Measurements from ENCODE around the gene ZIC1. TPM values are rescaled to one million over a fixed set of nuclear protein-coding genes. Genes with fewer than 3 reads are reported as not detected.

ZIC1 gene
- total and polyA plus RNA-seq, 2 experiments from 2014 or later = 0.21 to 0.95 TPM

GRCh38 chr3:147400111-147400510 is 9.1 kb upstream of the ZIC1 start:
- Histone ChIP-seq H3K9me2 (ENCODE audit: insufficient read depth) (peaks cover 6% of the 10 kb centered on the region; the same call in 1 of the 2 replicates), H3K4me1 (ENCODE audit: insufficient read depth) (peaks cover 77% of the 10 kb centered on the region), H3K27ac (ENCODE audit: low read depth) (no peak overlapping the region), H3K27me3 (ENCODE audit: insufficient read depth) (peaks cover 100% of the 10 kb centered on the region), H3K36me3 (ENCODE audit: insufficient read depth) (no peaks in the 10 kb centered on the region), H2AFZ (no peak overlapping the region), H3K4me3 (no peak overlapping the region), H3F3A (replicated peaks; ENCODE audit: low read depth) (peaks cover 39% of the 10 kb centered on the region), H3K79me2 (replicated peaks; ENCODE audit: insufficient read depth) (no peaks in the 10 kb centered on the region), H3K4me2 (no peak overlapping the region), H4K20me1 (replicated peaks; ENCODE audit: insufficient read depth) (peaks cover 2% of the 10 kb centered on the region; the same call in 1 of the 2 replicates)
- H3K4me3 Mint-ChIP-seq = no peak overlapping the region
- peaks cover 69% of the 10 kb centered on the region for H3K4me1 Mint-ChIP-seq
- no peaks in the 10 kb centered on the region for H3K36me3 Mint-ChIP-seq (ENCODE audit: low read depth)
- DNase-seq (ENCODE audit: low spot score) (no peak), ATAC-seq (no peak)
- H3K27me3 Mint-ChIP-seq (ENCODE audit: insufficient read depth, low read depth, poor library complexity) = peaks cover 99% of the 10 kb centered on the region
- no peaks in the 10 kb centered on the region; the same call in 1 of the 3 replicates for H3K9me3 Mint-ChIP-seq
- TF ChIP-seq EZH2 (IDR thresholded peaks at IDR 0.05; ENCODE audit: low read depth, unreplicated experiment) = no peak
- TF ChIP-seq, protein P1, sequence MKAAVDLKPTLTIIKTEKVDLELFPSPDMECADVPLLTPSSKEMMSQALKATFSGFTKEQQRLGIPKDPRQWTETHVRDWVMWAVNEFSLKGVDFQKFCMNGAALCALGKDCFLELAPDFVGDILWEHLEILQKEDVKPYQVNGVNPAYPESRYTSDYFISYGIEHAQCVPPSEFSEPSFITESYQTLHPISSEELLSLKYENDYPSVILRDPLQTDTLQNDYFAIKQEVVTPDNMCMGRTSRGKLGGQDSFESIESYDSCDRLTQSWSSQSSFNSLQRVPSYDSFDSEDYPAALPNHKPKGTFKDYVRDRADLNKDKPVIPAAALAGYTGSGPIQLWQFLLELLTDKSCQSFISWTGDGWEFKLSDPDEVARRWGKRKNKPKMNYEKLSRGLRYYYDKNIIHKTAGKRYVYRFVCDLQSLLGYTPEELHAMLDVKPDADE (IDR thresholded peaks at IDR 0.05) = no peak
- TF ChIP-seq JUNB (IDR thresholded peaks at IDR 0.05; ENCODE audit: unreplicated experiment) = no peak
- no peak for TF ChIP-seq CREB1 (CRISPR knock-in tag; IDR thresholded peaks at IDR 0.05; ENCODE audit: low read depth)
- TF ChIP-seq STAT1 (IDR thresholded peaks at IDR 0.05; ENCODE audit: unreplicated experiment) = no peak
- TF ChIP-seq ZNF331 (CRISPR knock-in tag; IDR thresholded peaks at IDR 0.05; ENCODE audit: low read depth) = no peak
- TF ChIP-seq, protein P2, sequence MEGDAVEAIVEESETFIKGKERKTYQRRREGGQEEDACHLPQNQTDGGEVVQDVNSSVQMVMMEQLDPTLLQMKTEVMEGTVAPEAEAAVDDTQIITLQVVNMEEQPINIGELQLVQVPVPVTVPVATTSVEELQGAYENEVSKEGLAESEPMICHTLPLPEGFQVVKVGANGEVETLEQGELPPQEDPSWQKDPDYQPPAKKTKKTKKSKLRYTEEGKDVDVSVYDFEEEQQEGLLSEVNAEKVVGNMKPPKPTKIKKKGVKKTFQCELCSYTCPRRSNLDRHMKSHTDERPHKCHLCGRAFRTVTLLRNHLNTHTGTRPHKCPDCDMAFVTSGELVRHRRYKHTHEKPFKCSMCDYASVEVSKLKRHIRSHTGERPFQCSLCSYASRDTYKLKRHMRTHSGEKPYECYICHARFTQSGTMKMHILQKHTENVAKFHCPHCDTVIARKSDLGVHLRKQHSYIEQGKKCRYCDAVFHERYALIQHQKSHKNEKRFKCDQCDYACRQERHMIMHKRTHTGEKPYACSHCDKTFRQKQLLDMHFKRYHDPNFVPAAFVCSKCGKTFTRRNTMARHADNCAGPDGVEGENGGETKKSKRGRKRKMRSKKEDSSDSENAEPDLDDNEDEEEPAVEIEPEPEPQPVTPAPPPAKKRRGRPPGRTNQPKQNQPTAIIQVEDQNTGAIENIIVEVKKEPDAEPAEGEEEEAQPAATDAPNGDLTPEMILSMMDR (conservative IDR thresholded peaks at IDR 0.05; ENCODE audit: low read depth in 2 of 2) = no peak
- TF ChIP-seq REST (IDR thresholded peaks at IDR 0.05; ENCODE audit: unreplicated experiment) = no peak
- TF ChIP-seq, protein P3, sequence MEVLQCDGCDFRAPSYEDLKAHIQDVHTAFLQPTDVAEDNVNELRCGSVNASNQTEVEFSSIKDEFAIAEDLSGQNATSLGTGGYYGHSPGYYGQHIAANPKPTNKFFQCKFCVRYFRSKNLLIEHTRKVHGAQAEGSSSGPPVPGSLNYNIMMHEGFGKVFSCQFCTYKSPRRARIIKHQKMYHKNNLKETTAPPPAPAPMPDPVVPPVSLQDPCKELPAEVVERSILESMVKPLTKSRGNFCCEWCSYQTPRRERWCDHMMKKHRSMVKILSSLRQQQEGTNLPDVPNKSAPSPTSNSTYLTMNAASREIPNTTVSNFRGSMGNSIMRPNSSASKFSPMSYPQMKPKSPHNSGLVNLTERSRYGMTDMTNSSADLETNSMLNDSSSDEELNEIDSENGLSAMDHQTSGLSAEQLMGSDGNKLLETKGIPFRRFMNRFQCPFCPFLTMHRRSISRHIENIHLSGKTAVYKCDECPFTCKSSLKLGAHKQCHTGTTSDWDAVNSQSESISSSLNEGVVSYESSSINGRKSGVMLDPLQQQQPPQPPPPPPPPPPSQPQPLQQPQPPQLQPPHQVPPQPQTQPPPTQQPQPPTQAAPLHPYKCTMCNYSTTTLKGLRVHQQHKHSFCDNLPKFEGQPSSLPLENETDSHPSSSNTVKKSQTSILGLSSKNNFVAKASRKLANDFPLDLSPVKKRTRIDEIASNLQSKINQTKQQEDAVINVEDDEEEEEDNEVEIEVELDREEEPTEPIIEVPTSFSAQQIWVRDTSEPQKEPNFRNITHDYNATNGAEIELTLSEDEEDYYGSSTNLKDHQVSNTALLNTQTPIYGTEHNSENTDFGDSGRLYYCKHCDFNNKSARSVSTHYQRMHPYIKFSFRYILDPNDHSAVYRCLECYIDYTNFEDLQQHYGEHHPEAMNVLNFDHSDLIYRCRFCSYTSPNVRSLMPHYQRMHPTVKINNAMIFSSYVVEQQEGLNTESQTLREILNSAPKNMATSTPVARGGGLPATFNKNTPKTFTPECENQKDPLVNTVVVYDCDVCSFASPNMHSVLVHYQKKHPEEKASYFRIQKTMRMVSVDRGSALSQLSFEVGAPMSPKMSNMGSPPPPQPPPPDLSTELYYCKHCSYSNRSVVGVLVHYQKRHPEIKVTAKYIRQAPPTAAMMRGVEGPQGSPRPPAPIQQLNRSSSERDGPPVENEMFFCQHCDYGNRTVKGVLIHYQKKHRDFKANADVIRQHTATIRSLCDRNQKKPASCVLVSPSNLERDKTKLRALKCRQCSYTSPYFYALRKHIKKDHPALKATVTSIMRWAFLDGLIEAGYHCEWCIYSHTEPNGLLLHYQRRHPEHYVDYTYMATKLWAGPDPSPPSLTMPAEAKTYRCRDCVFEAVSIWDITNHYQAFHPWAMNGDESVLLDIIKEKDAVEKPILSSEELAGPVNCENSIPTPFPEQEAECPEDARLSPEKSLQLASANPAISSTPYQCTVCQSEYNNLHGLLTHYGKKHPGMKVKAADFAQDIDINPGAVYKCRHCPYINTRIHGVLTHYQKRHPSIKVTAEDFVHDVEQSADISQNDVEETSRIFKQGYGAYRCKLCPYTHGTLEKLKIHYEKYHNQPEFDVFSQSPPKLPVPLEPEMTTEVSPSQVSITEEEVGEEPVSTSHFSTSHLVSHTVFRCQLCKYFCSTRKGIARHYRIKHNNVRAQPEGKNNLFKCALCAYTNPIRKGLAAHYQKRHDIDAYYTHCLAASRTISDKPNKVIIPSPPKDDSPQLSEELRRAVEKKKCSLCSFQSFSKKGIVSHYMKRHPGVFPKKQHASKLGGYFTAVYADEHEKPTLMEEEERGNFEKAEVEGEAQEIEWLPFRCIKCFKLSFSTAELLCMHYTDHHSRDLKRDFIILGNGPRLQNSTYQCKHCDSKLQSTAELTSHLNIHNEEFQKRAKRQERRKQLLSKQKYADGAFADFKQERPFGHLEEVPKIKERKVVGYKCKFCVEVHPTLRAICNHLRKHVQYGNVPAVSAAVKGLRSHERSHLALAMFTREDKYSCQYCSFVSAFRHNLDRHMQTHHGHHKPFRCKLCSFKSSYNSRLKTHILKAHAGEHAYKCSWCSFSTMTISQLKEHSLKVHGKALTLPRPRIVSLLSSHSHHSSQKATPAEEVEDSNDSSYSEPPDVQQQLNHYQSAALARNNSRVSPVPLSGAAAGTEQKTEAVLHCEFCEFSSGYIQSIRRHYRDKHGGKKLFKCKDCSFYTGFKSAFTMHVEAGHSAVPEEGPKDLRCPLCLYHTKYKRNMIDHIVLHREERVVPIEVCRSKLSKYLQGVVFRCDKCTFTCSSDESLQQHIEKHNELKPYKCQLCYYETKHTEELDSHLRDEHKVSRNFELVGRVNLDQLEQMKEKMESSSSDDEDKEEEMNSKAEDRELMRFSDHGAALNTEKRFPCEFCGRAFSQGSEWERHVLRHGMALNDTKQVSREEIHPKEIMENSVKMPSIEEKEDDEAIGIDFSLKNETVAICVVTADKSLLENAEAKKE (CRISPR knock-in tag; IDR thresholded peaks at IDR 0.05) = no peak
- no peak for TF ChIP-seq NANOG (IDR thresholded peaks at IDR 0.05; ENCODE audit: borderline replicate concordance)
- no peak for TF ChIP-seq ZNF114 (CRISPR knock-in tag; IDR thresholded peaks at IDR 0.05)
- TF ChIP-seq POLR2AphosphoS5 (IDR thresholded peaks at IDR 0.05; ENCODE audit: low read depth) = no peak
- TF ChIP-seq EZH2phosphoT487 (IDR thresholded peaks at IDR 0.05; ENCODE audit: unreplicated experiment) = no peak
- H3K27ac Mint-ChIP-seq = no peak overlapping the region
